Endothelial cell of umbilical vein (primary cell): ENCODE measurements around the gene SMR3B. TPM values are rescaled to one million over a fixed set of nuclear protein-coding genes. Genes with fewer than 3 reads are reported as not detected.

ENCODE experiments used
- BruUV-seq: library from RNA; stranded (reverse); fragments of 400-500 nt; replicated peaks from 2 replicates; lab custom pipeline; 2021; lab: Mats Ljungman, UMichigan
- CTCF ChIA-PET: fragments of 300-600, 350-600 bp; sonication (Branson Sonifier 250); formaldehyde crosslinking; loops from one replicate; lab custom pipeline; 2021; ENCODE audit warnings: antibody characterized with exemption, inconsistent platforms; lab: Charles Lee
- POLR2A ChIA-PET: fragments of 300-600, 350-600 bp; sonication (Branson Sonifier 250); formaldehyde crosslinking; loops from one replicate; lab custom pipeline; 2021; ENCODE audit warnings: antibody characterized with exemption, inconsistent platforms; lab: Charles Lee
- DNase-seq: peaks from one replicate; pipeline ENCODE4 v3.0.0-alpha.2; 2011; ENCODE audit warnings: low read depth, low spot score
- FAIRE-seq: peaks from 2 replicates; lab custom pipeline; 2011; peaks lifted over from hg19 to GRCh38; lab: Jason Lieb, UNC
- H2AFZ ChIP-seq: 2 replicates; pipeline ENCODE4 v1.6.0; 2012; ENCODE audit warnings: low read depth, low read length, control low read depth, inconsistent platforms
- H3K27ac ChIP-seq: 2 replicates; pipeline ENCODE4 v1.5.1; 2011; ENCODE audit warnings: low read depth, mild to moderate bottlenecking, control low read depth, low read length, moderate library complexity; ENCODE audit not compliant: insufficient read depth
- H3K27me3 ChIP-seq, 2 experiments: 2 replicates each; pipeline versions ENCODE4 v1.6.0 to v1.6.1; 2011; ENCODE audit warnings: low read length in 2 of 2, mixed read lengths in 1 of 2; ENCODE audit not compliant: control insufficient read depth in 2 of 2, insufficient read depth in 2 of 2
- H3K36me3 ChIP-seq, 2 experiments: 2 replicates in 1 of 2; 3 replicates in 1 of 2; pipeline ENCODE4 v1.5.1; 2011; ENCODE audit warnings: low read length in 2 of 2, mild to moderate bottlenecking in 1 of 2, moderate library complexity in 1 of 2; ENCODE audit not compliant: control insufficient read depth in 2 of 2, insufficient read depth in 2 of 2; ENCODE audit errors: extremely low read depth in 1 of 2
- H3K4me1 ChIP-seq: 3 replicates; pipeline ENCODE4 v1.5.1; 2011; ENCODE audit warnings: mild to moderate bottlenecking, low read length; ENCODE audit not compliant: control insufficient read depth, insufficient read depth; ENCODE audit errors: extremely low read depth
- H3K4me2 ChIP-seq: 2 replicates; pipeline ENCODE4 v1.6.1; 2011; ENCODE audit warnings: low read length, control low read depth, mixed read lengths; ENCODE audit not compliant: insufficient read depth
- H3K4me3 ChIP-seq, 3 experiments: fragments of 200-600 bp in 1 of 3; sonication (generic), shearing (Covaris generic) in 1 of 3; replicated peaks in 1 of 3; 2 replicates each; pipeline ENCODE4 v1.5.1; 2011 to 2016; ENCODE audit warnings: control low read depth in 3 of 3, low read length in 3 of 3, mild to moderate bottlenecking in 2 of 3, inconsistent platforms in 1 of 3, low read depth in 1 of 3, moderate library complexity in 1 of 3; ENCODE audit not compliant: insufficient read depth in 1 of 3
- H3K79me2 ChIP-seq: 2 replicates; pipeline ENCODE4 v1.6.0; 2012; ENCODE audit warnings: low read length, inconsistent platforms; ENCODE audit not compliant: control insufficient read depth, insufficient read depth
- H3K9ac ChIP-seq: replicated peaks from 2 replicates; pipeline ENCODE3; 2011; ENCODE audit warnings: low read length, control low read depth; ENCODE audit not compliant: insufficient read depth; ENCODE audit errors: extremely low read depth
- H3K9me1 ChIP-seq: replicated peaks from 3 replicates; pipeline ENCODE4 v1.6.0; 2011; ENCODE audit warnings: mild to moderate bottlenecking, low read length; ENCODE audit not compliant: control insufficient read depth, insufficient read depth; ENCODE audit errors: extremely low read depth
- H3K9me3 ChIP-seq: replicated peaks from 2 replicates; pipeline ENCODE4 v1.5.1; 2012; ENCODE audit warnings: low read length, inconsistent platforms; ENCODE audit not compliant: control insufficient read depth, insufficient read depth
- H4K20me1 ChIP-seq: replicated peaks from 2 replicates; pipeline ENCODE3; 2011; ENCODE audit warnings: mild to moderate bottlenecking, low read length; ENCODE audit not compliant: control insufficient read depth, insufficient read depth; ENCODE audit errors: extremely low read depth
- CTCF ChIP-seq, 2 donors: IDR thresholded peaks; 1 replicate in 1 of 2; 2 replicates in 1 of 2; pipeline ENCODE4 v1.5.1; 2011; ENCODE audit warnings: low read length in 2 of 2, mild to moderate bottlenecking in 2 of 2, moderate library complexity in 2 of 2, control low read depth in 1 of 2, inconsistent platforms in 1 of 2, low read depth in 1 of 2; ENCODE audit not compliant: insufficient read depth in 1 of 2; ENCODE audit errors: extremely low read depth in 1 of 2
- EZH2 ChIP-seq: IDR thresholded peaks from 2 replicates; pipeline ENCODE4 v1.6.1; 2012; ENCODE audit warnings: borderline replicate concordance, low read depth, mild to moderate bottlenecking, moderate library complexity, low read length, inconsistent platforms; ENCODE audit not compliant: severe bottlenecking
- FOS ChIP-seq: IDR thresholded peaks from 2 replicates; pipeline ENCODE4 v1.6.1; 2011; ENCODE audit warnings: mild to moderate bottlenecking, low read length, moderate library complexity, borderline replicate concordance; ENCODE audit not compliant: insufficient read depth
- GATA2 ChIP-seq: IDR thresholded peaks from 2 replicates; pipeline ENCODE4 v1.7.0; 2011; ENCODE audit warnings: low read depth, mild to moderate bottlenecking, moderate library complexity, mixed read lengths, low read length; ENCODE audit not compliant: insufficient read length, insufficient read depth
- JUN ChIP-seq: IDR thresholded peaks from 2 replicates; pipeline ENCODE4 v1.6.1; 2011; ENCODE audit warnings: borderline replicate concordance, low read depth; ENCODE audit not compliant: insufficient read length, insufficient read depth
- MAX ChIP-seq: IDR thresholded peaks from 2 replicates; pipeline ENCODE4 v1.6.1; 2011; ENCODE audit not compliant: insufficient read depth, insufficient read length
- MYC ChIP-seq: IDR thresholded peaks from one replicate; pipeline ENCODE4 v1.6.1; 2011; ENCODE audit warnings: mild to moderate bottlenecking, low read depth, low read length
- POLR2A ChIP-seq: IDR thresholded peaks from 2 replicates; pipeline ENCODE4 v1.6.1; 2012; ENCODE audit warnings: low read depth, mild to moderate bottlenecking, control low read depth, low read length
- POLR2AphosphoS5 ChIP-seq: IDR thresholded peaks from 2 replicates; pipeline ENCODE4 v1.6.1; 2012; ENCODE audit warnings: low read depth, mild to moderate bottlenecking, control low read depth, low read length, moderate library complexity; ENCODE audit not compliant: insufficient read depth
- dilution Hi-C: fragments of 300-500 bp; cut with MboI; formaldehyde crosslinking; loops from one replicate; pipeline ENCODE4 v1.15.0; 2019; ENCODE audit warnings: low sequenced_read_pairs; ENCODE audit not compliant: extremely low pct_ligation_motif_present
- intact Hi-C: fragments of 100-400 bp; cut with micrococcal nuclease; formaldehyde crosslinking; loops from one replicate; pipeline ENCODE4 v1.10.0; 2022
- polyA plus RNA-seq, 4 experiments: library from polyadenylated mRNA; depleted of rRNA in 3 of 4; stranded (reverse) in 3 of 4; unstranded in 1 of 4; fragments of >200 nt; gene quantifications; 2 replicates each; pipeline versions ENCODE4 v1.2.1 to v1.2.3, GENCODE V29; 2011 to 2012; ENCODE audit warnings: missing spikeins in 1 of 4
- total RNA-seq: library from RNA; stranded (reverse); gene quantifications from 2 replicates; pipeline ENCODE4 v1.2.3, GENCODE V29; 2021

SMR3B gene
- total and polyA plus RNA-seq, 2 donors (not counting 3 experiments of a cell fraction or from before 2014, with no cell fraction given) = not detected

- no peak overlapping the region for H3K27ac ChIP-seq
- no peaks in the 10 kb centered on the region for H3K79me2 ChIP-seq
- intact Hi-C loops (no loop called here), dilution Hi-C loops (no loop called here)
- H3K4me3 ChIP-seq = no peak overlapping the region
- H4K20me1 ChIP-seq = no peaks in the 10 kb centered on the region
- BruUV-seq = no TSS peak
- H3K4me1 ChIP-seq = no peaks in the 10 kb centered on the region
- no peak for FAIRE-seq
- DNase-seq = no peak
- H3K27me3 ChIP-seq = no peaks in the 10 kb centered on the region
- no peak for TF ChIP-seq MAX
- TF ChIP-seq POLR2A = no peak
- no peak for TF ChIP-seq EZH2
- TF ChIP-seq FOS = no peak
- no peak for TF ChIP-seq MYC
- no peak for TF ChIP-seq GATA2
- TF ChIP-seq CTCF (IDR thresholded peaks at IDR 0.05; ENCODE audit: extremely low read depth in 1 of 2, insufficient read depth in 1 of 2, low read depth in 1 of 2, low read length in 2 of 2) = no peak
- no peak for TF ChIP-seq JUN
- TF ChIP-seq POLR2AphosphoS5 = no peak
- H3K4me2 ChIP-seq = no peak overlapping the region
- H2AFZ ChIP-seq = no peak overlapping the region
- H3K9me3 ChIP-seq = no peaks in the 10 kb centered on the region
- ChIA-PET POLR2A (no interaction called here), CTCF (no interaction called here)
- no peaks in the 10 kb centered on the region for H3K36me3 ChIP-seq
- no peaks in the 10 kb centered on the region for H3K9me1 ChIP-seq
- no peak overlapping the region for H3K9ac ChIP-seq
These were observed 19.8 kb downstream of the SMR3B start for GRCh38 chr4:70402762-70403161.
